ENCODE results near the gene MRAP. TPM values are rescaled to one million over a fixed set of nuclear protein-coding genes. Genes with fewer than 3 reads are reported as not detected.

MRAP gene
- total RNA-seq, 1 experiment from 2014 or later, result not detected

- Histone ChIP-seq H3K9ac (ENCODE audit: low read length) (no peak overlapping the region), H4K20me1 (ENCODE audit: insufficient read depth) (peaks cover 5% of the 10 kb centered on the region; the same call in 1 of the 2 replicates), H2AFZ (ENCODE audit: low read depth, low read length, poor library complexity, severe bottlenecking) (no peak overlapping the region), H3K27me3 (ENCODE audit: insufficient read depth, low read length) (no peaks in the 10 kb centered on the region), H3K4me2 (ENCODE audit: low read length) (no peak overlapping the region), H3K79me2 (ENCODE audit: insufficient read depth, low read length) (no peaks in the 10 kb centered on the region), H3K9me3 (ENCODE audit: control insufficient read depth in 1 of 2, insufficient read depth in 1 of 2, low read depth in 1 of 2, low read length in 2 of 2) (no peaks in the 10 kb centered on the region), H3K27ac (ENCODE audit: low read depth, low read length) (no peak overlapping the region), H3K4me3 (replicated peaks in 1 of 2; ENCODE audit: low read depth in 1 of 2, low read length in 2 of 2) (no peak overlapping the region), H3K36me3 (ENCODE audit: control insufficient read depth in 1 of 2, insufficient read depth in 2 of 2, low read length in 2 of 2) (peaks cover 0 to 18% of the 10 kb centered on the region in 2 experiments; a peak in 2 of 4 replicates), H3K9me2 (ENCODE audit: insufficient read depth) (no peaks in the 10 kb centered on the region), H3K4me1 (ENCODE audit: control insufficient read depth in 1 of 2, insufficient read depth in 2 of 2, low read length in 2 of 2) (no peaks in the 10 kb centered on the region)
- ChIA-PET RAD21 (ENCODE audit: low non-redundant PET in 1 of 2, low total read pairs in 2 of 2, uncharacterized antibody in 2 of 2, unreplicated experiment in 2 of 2) (no interaction called here), POLR2A (no interaction called here), CTCF (no interaction called here)
- BruUV-seq (replicated peaks), result no TSS peak
- intact Hi-C loops (cut with micrococcal nuclease), result no loop called here
- DNase-seq (ENCODE audit: low read depth, low spot score) (no peak), ATAC-seq (no peak)
- TF ChIP-seq SP1 (IDR thresholded peaks at IDR 0.05; ENCODE audit: low read depth) (no peak), ZNF274 (IDR thresholded peaks at IDR 0.05; ENCODE audit: low read depth, low read length) (no peak), ATF3 (IDR thresholded peaks at IDR 0.05) (no peak), TCF7L2 (IDR thresholded peaks at IDR 0.05; ENCODE audit: borderline replicate concordance, extremely low read depth, insufficient read depth, insufficient read length) (no peak)
Observed at GRCh38 chr21:32302560-32302959, 3.9 kb downstream of the MRAP start.

GRCh38 chr21:32303385-32303784 lies 4.7 kb downstream of the MRAP start:
- BruUV-seq (replicated peaks), result no TSS peak
- ChIA-PET RAD21 (ENCODE audit: low non-redundant PET in 1 of 2, low total read pairs in 2 of 2, uncharacterized antibody in 2 of 2, unreplicated experiment in 2 of 2) (no interaction called here), POLR2A (no interaction called here), CTCF (no interaction called here)
- H3K9ac ChIP-seq (ENCODE audit: low read length), result no peak overlapping the region
- ATAC-seq (no peak), DNase-seq (ENCODE audit: low read depth, low spot score) (no peak)
- no peak overlapping the region for H3K4me2 ChIP-seq (ENCODE audit: low read length)
- H3K36me3 ChIP-seq (ENCODE audit: control insufficient read depth in 1 of 2, insufficient read depth in 2 of 2, low read length in 2 of 2), result peaks cover 0 to 18% of the 10 kb centered on the region in 2 experiments; a peak in 2 of 4 replicates
- no peak overlapping the region for H3K4me3 ChIP-seq (replicated peaks in 1 of 2; ENCODE audit: low read depth in 1 of 2, low read length in 2 of 2)
- H4K20me1 ChIP-seq (ENCODE audit: insufficient read depth), result peaks cover 5% of the 10 kb centered on the region; the same call in 1 of the 2 replicates
- no peaks in the 10 kb centered on the region for H3K79me2 ChIP-seq (ENCODE audit: insufficient read depth, low read length)
- H3K9me2 ChIP-seq (ENCODE audit: insufficient read depth), result no peaks in the 10 kb centered on the region
- intact Hi-C loops (cut with micrococcal nuclease), result no loop called here
- no peak overlapping the region for H3K27ac ChIP-seq (ENCODE audit: low read depth, low read length)
- H2AFZ ChIP-seq (ENCODE audit: low read depth, low read length, poor library complexity, severe bottlenecking), result no peak overlapping the region
- no peak for TF ChIP-seq POLR2A (IDR thresholded peaks at IDR 0.05; ENCODE audit: borderline replicate concordance, extremely low read depth, insufficient read depth, insufficient read length)
- no peak for TF ChIP-seq CEBPB (IDR thresholded peaks at IDR 0.05; ENCODE audit: low read depth)
- no peak for TF ChIP-seq RAD21 (IDR thresholded peaks at IDR 0.05; ENCODE audit: low read depth)
- no peak for TF ChIP-seq SRF (IDR thresholded peaks at IDR 0.05; ENCODE audit: low read depth)
- no peak for TF ChIP-seq YY1 (IDR thresholded peaks at IDR 0.05; ENCODE audit: extremely low read depth, insufficient replicate concordance, low read depth, low read length)
- no peaks in the 10 kb centered on the region for H3K4me1 ChIP-seq (ENCODE audit: control insufficient read depth in 1 of 2, insufficient read depth in 2 of 2, low read length in 2 of 2)
- H3K9me3 ChIP-seq (ENCODE audit: control insufficient read depth in 1 of 2, insufficient read depth in 1 of 2, low read depth in 1 of 2, low read length in 2 of 2), result no peaks in the 10 kb centered on the region
- no peaks in the 10 kb centered on the region for H3K27me3 ChIP-seq (ENCODE audit: insufficient read depth, low read length)

All from HCT116 (cell line).